ENCODE data around the gene HBG2. TPM values are rescaled to one million over a fixed set of nuclear protein-coding genes. Genes with fewer than 3 reads are reported as not detected.

Gene HBG2
- total and polyA plus RNA-seq, 9 of the 15 experiments (the other 6 are each of a cell fraction or from before 2014, with no cell fraction given) = 1,626 to 58,619 (median 10,515) TPM

DNA sequence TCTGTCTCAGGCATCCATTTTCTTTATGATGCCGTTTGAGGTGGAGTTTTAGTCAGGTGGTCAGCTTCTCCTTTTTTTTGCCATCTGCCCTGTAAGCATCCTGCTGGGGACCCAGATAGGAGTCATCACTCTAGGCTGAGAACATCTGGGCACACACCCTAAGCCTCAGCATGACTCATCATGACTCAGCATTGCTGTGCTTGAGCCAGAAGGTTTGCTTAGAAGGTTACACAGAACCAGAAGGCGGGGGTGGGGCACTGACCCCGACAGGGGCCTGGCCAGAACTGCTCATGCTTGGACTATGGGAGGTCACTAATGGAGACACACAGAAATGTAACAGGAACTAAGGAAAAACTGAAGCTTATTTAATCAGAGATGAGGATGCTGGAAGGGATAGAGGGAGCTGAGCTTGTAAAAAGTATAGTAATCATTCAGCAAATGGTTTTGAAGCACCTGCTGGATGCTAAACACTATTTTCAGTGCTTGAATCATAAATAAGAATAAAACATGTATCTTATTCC, 26.1 kb upstream of the HBG2 start (continued):
- TF ChIP-seq, protein P1, sequence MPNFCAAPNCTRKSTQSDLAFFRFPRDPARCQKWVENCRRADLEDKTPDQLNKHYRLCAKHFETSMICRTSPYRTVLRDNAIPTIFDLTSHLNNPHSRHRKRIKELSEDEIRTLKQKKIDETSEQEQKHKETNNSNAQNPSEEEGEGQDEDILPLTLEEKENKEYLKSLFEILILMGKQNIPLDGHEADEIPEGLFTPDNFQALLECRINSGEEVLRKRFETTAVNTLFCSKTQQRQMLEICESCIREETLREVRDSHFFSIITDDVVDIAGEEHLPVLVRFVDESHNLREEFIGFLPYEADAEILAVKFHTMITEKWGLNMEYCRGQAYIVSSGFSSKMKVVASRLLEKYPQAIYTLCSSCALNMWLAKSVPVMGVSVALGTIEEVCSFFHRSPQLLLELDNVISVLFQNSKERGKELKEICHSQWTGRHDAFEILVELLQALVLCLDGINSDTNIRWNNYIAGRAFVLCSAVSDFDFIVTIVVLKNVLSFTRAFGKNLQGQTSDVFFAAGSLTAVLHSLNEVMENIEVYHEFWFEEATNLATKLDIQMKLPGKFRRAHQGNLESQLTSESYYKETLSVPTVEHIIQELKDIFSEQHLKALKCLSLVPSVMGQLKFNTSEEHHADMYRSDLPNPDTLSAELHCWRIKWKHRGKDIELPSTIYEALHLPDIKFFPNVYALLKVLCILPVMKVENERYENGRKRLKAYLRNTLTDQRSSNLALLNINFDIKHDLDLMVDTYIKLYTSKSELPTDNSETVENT (CRISPR knock-in tag; IDR thresholded peaks at IDR 0.05) = no peak
- TF ChIP-seq ZNF311 (CRISPR knock-in tag; IDR thresholded peaks at IDR 0.05) (peak; percentile 84), POLR2H (tag; IDR thresholded peaks at IDR 0.05; ENCODE audit: low read depth) (no peak), ZZZ3 (IDR thresholded peaks at IDR 0.05) (no peak), BHLHE40 (IDR thresholded peaks at IDR 0.05; ENCODE audit: low read length) (peak; percentile 78), U2AF1 (optimal IDR thresholded peaks at IDR 0.05; ENCODE audit: low read depth, low read length) (no peak), ZFP1 (CRISPR knock-in tag; IDR thresholded peaks at IDR 0.05) (no peak), ZNF785 (CRISPR knock-in tag; IDR thresholded peaks at IDR 0.05) (no peak), ZNF133 (CRISPR knock-in tag; IDR thresholded peaks at IDR 0.05) (no peak), YBX1 (IDR thresholded peaks at IDR 0.05) (no peak), HSF4 (CRISPR knock-in tag; IDR thresholded peaks at IDR 0.05; ENCODE audit: borderline replicate concordance) (peak; percentile 90; the same call in 1 of the 2 replicates), PML (IDR thresholded peaks at IDR 0.05; ENCODE audit: low read length) (peak; percentile 98), BACH1 (tag; IDR thresholded peaks at IDR 0.05) (peak; percentile 100), MECOM (CRISPR knock-in tag; IDR thresholded peaks at IDR 0.05) (peak; percentile 89), SREBF2 (CRISPR knock-in tag; IDR thresholded peaks at IDR 0.05) (no peak), NFE2L1 (tag; IDR thresholded peaks at IDR 0.05; ENCODE audit: borderline replicate concordance, low read depth) (peak; percentile 100), OTX1 (CRISPR knock-in tag; IDR thresholded peaks at IDR 0.05) (peak; percentile 73; the same call in 1 of the 2 replicates), ZNF586 (CRISPR knock-in tag; conservative IDR thresholded peaks at IDR 0.05) (0 out of 2 replicates have a peak, but pooled peaks have one; percentile 15), BDP1 (IDR thresholded peaks at IDR 0.05; ENCODE audit: insufficient read depth, insufficient read length) (no peak), ZNF696 (CRISPR knock-in tag; conservative IDR thresholded peaks at IDR 0.05) (no peak)
- TF ChIP-seq, protein P2, sequence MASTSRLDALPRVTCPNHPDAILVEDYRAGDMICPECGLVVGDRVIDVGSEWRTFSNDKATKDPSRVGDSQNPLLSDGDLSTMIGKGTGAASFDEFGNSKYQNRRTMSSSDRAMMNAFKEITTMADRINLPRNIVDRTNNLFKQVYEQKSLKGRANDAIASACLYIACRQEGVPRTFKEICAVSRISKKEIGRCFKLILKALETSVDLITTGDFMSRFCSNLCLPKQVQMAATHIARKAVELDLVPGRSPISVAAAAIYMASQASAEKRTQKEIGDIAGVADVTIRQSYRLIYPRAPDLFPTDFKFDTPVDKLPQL (IDR thresholded peaks at IDR 0.05; ENCODE audit: extremely low read depth, insufficient read length) = no peak
- TF ChIP-seq, protein P3, sequence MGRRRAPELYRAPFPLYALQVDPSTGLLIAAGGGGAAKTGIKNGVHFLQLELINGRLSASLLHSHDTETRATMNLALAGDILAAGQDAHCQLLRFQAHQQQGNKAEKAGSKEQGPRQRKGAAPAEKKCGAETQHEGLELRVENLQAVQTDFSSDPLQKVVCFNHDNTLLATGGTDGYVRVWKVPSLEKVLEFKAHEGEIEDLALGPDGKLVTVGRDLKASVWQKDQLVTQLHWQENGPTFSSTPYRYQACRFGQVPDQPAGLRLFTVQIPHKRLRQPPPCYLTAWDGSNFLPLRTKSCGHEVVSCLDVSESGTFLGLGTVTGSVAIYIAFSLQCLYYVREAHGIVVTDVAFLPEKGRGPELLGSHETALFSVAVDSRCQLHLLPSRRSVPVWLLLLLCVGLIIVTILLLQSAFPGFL (CRISPR knock-in tag; IDR thresholded peaks at IDR 0.05) = no peak
- TF ChIP-seq, protein P4, sequence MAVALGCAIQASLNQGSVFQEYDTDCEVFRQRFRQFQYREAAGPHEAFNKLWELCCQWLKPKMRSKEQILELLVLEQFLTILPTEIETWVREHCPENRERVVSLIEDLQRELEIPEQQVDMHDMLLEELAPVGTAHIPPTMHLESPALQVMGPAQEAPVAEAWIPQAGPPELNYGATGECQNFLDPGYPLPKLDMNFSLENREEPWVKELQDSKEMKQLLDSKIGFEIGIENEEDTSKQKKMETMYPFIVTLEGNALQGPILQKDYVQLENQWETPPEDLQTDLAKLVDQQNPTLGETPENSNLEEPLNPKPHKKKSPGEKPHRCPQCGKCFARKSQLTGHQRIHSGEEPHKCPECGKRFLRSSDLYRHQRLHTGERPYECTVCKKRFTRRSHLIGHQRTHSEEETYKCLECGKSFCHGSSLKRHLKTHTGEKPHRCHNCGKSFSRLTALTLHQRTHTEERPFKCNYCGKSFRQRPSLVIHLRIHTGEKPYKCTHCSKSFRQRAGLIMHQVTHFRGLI (CRISPR knock-in tag; IDR thresholded peaks at IDR 0.05) = peak; percentile 80
